GM19468 (cell line): ENCODE data around the gene GSK3A.
A peak's percentile ranks its signal among the peaks of the same experiment; 100 is the strongest.

Experiments
- ATAC-seq: cut with Tn5 transposase; IDR thresholded peaks from one replicate; pipeline ENCODE4 v1.9.1; 2021; ENCODE audit warnings: mild to moderate bottlenecking, moderate library complexity, moderate number of reproducible peaks; ENCODE audit not compliant: unreplicated experiment; ENCODE audit errors: extremely low read depth

The GSK3A gene

DNA sequence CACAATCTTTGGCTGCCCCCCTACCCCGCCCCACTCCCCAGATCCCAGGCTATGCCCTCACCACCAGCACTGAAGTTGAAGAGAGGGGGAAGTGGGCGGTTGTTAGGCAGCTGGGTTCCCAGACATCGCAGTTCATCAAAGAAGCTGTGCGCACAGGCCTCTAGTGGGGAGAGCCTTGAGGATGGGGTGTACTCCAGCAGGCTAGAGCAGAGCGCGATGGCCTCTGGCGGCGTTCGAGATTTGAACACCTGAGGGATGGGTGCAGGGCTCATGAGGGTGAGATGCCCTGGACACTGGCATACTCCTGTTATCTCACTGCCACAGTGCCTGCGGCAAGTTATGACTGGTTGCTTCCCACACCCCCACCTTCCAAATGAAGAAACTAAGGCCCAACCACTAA is 10.0 kb downstream of the GSK3A start:
- ATAC-seq = no peak

- ATAC-seq = no peak
These were observed 11.8 kb downstream of the GSK3A start for GRCh38 chr19:42230571-42230970.

DNA sequence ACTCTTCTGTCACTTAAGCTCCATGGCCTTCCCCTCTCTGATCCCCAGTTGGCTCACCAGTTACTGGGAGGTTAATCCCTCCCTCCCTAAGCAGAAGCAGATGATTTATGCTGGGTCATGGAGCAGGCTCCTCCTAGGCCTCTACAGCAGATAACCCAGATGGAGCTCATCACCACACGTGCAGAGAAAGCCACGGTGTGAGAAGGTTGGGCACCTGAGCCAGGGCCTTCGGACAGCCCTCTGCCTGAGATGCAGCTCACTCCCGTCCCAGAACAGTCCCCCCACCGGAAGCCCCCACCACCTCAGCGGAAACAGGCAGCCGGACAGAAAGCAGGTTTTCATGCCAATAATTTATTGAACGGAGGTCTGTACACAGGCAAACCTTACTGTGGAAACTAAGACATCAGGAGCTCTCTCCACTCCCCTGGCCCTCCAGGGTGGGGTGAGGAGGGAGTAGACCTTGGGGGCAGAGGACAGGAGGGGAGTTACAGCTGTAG is 12.5 kb downstream of the GSK3A start:
- no peak for ATAC-seq

DNA sequence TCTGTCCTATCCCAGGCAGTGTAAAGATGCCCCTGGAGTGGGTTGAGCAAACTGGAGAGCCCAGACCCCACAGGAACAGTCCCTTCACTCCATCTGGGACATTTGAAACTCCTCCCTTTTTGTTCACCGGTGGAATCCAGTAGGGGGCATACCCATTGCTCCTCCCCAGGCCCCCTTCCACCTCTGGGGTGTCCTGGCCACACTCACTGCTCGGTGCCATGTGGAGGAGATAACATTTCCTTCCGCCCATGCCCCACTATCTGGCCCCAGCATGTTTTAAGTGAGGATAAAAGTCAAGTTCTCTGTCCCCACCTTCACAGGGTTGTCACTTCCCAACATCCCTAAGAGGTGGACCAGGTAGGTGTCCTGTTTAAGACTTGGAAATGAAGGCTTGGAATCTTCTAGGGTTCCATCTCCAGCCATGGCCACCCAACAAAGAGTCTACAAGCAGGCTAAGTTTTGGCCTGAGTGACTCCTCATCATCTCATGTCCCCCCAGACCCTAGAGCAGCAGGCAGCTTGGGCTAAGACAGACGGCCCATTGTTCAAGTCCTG is 13.0 kb downstream of the GSK3A start:
- ATAC-seq = no peak

GRCh38 chr19:42228641-42229040 is 13.8 kb downstream of the GSK3A start:
- ATAC-seq = no peak

- ATAC-seq = no peak
These were observed 15.5 kb downstream of the GSK3A start for GRCh38 chr19:42226886-42227285.

- no peak for ATAC-seq
These were observed 16.6 kb downstream of the GSK3A start for GRCh38 chr19:42225718-42226292.

- no peak for ATAC-seq
These were observed 17.3 kb downstream of the GSK3A start for GRCh38 chr19:42224940-42225717.

GRCh38 chr19:42220751-42221097 is 21.7 kb downstream of the GSK3A start:
- no peak for ATAC-seq

DNA sequence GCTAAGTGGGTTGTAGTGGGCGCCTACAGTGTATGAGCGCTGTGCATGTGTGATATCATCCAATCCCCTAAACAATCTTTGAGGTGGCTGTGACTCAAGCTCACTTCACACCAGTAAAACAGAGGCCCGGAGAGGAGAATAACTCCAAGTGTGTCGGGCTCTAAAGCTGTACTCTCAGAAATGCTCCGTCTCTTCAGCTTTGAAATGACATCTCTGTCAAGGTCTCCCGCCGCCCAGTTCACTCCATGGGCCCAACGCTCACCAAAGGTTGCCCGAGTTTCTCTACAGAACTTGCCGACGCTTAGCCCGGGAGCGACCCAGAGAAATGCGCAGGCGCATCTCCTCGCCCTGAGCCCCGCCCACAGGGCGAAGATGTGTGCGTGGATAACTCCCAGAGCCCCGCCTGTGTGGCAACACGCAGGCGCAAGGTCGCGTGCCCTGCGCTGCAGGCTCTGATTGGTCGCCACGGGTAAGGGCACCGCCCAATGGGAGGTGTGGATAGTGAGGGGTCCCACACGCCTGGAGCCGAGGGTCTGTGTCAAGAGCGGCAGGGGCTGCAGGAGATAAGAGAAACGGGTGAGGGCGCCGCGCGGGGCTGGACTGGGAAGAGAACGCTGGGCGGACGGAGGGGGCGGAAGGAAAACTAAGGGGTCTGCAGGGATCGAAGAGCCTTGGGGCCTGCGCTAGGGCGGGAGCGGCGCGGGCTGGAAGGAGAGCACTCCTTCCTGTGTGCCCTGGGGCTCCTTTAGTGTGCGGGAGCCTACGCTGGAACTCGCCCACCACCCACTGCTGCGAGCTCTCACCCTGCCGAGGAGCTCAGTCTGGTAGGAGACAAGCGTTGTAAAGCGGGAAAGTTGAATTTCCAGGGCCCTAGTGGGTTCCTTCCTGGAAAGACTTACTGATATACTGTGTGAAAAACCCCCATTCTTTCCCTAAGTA is 22.3 kb downstream of the GSK3A start, which contains the start of gene ZNF526:
Gene ZNF526, plus strand, starts transcription at position 501 of the 939 bp plus-strand sequence. CDS start 4,092 bp downstream, outside the sequence.
- ATAC-seq = peak; percentile 88

DNA sequence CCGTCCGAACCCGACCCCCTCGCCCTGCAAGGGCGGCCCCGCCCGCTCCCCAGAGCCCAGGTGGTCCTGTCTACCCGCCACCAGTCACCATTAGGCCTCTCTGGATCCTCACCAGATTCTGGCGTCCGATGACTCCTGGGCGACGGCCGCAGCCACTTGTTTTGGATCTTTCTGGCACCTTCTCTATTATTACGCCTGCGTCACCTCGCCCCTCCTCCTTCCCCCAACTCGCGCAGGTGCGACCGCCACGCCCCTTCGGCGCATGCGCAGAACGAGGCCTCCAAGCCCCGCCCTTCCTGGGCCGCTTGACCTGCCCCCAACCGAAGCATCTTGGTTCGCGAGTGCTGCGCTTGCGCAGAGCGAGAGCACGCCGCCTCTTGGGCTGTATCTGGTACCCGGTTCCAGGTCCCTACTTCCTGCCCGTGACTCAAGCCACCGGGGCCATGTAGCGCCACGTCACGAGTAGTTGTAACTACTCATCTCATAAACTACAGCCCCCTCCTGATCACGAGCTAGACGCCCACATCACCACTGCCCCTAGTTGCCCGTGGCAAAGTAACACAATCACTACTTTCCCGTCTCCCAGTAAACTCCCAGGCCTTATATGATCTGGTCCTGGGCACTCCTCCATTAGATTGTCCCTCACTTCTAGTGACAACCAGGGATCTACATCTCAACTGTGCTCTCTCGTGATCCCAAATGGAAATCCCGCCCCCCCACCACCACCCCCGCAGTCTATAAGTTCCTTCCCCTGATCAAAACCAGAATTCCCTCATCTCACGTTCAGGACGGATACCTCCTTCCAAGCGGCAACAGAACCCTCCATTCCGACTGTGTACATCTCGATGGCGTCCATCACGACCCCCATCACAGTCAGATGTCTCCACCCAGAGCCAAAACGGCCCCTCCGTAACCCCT is 24.6 kb downstream of the GSK3A start, which contains the start of gene DEDD2:
Gene DEDD2, minus strand, starts transcription at position 158 of the 918 bp plus-strand sequence. CDS start 670 bp downstream, outside the sequence.
- ATAC-seq = peak; percentile 52

DNA sequence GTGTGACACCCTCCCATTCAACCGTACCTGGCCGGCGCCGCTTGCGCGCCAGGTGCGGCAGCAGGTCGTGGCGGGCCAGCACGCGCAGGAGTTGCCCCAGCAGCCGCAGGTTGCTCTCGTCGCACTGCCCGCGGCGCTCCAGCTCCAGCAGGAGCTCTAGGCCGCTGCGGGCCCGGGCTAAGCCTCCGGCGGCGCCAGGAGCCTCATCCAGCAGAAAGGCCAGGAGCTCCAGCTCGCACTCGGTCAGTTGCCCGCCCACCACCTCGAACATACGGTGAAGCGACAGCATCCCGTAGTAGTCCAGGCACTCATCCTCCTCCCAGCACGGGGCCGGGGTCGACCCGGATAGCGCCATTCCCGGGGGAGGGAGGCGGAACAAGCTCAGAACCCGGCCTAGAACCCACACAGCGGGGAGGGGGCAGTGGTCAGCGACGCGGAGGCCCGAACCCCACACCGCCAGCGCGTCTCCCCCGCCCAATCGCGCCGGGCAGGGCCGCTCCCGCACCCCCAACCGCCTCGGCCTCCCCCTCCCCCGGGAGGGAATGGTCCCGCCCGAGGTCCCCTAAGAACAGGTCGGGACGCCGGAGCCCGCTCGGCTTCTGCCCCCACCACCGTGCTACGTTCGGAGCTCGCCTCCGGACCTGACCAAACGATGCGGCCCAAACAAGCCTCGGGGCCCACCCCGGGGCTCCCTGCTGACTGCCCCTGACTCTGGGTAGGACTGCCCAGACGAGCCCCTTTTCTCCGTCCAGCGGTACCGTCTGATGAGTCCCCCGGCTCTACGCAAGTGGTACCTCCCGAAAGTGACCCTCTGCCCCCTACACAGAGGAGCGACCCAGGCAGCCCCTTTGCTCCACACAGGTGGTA is 25.5 kb downstream of the GSK3A start:
- no peak for ATAC-seq

DNA sequence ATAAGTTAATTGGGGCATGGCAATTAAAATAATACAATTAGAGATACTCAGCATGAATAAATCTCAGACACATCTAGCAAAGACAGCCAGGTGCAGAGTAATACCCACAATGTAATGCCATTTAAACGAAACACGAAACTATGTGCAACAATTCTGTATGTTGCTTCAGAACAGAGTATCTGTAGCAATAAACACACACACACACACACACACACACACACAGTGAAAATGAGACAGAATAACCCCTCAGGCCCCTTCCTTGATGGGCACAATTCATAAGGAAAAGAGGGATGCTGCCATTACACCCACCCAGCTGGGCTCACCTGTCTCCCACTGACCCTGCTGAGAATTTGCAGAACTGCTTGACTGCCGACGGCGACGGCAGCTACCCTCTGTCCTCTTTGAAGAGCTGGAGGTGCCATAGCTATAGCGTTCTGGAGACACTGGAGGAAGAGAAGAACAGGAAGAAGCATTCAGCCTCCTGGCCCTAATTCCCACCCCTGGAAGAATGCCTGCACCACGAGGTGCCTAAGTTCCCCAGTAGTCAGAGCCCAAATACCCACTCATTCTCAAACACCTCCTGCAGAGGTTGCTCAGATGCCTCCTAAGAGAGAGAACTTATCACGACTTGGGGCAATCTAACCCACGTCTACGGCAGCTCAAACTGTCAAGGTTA is 27.5 kb downstream of the GSK3A start:
- ATAC-seq = no peak

DNA sequence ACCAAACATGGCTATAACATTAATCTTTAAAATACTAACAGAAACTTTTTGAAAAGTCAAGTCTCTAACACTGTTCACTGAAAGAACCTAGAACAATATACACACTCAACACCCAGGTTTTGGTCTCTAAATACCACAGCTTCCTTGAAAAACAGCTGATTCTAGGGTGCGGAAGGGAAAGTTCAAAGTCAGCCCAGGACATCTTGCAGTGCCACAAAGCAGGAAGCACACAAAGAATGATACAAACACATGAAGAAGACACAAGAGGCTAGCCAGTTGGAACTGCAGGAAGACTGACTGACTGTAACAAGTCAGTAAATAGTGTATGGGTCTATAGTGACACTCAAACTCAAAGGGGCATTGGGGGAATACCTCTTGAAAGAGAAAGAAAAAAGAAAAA is 29.5 kb downstream of the GSK3A start:
- ATAC-seq = no peak

DNA sequence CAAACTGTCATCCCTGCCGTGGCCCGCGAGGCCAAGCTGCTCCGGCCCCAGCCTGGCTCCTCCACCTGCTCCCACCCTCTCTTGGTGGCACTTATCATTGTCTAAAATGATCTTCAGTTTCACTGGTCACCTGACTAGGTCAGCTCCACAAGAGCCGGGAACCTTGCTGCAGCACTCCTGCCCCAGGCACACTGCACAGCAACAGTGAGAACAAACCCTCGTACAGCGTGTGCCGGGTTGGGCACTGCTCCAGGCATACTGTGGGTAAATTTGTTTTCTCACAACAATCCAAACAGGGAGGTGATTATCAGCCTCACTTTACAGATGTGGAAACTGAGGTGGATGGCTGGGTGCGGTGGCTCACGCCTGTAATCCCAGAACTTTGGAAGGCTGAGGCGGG is 33.8 kb downstream of the GSK3A start:
- no peak for ATAC-seq

DNA sequence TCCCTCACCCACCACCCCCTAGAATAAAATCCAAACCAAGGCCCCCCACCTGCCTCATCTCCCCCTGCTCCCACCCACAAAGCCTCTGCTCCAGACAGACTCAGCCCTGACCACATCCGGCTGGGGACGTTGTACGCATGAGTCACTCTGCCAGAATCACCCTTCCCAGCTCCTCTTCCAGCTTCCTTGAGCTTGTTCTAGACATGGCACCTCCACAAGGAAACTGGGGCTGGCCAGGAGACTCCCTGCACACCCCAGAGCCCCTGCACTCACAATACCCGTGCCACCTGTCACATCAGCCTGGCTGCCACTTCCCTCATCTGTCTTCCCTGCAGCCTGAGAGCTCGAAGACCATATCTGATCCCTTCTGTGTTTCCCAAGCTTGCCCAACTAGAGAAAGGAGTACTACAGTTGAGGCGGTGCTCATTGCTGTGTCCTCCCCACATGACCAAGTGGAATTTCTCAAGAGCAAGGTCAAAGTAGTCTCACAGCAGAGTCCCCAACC is 34.6 kb downstream of the GSK3A start:
- ATAC-seq = no peak

DNA sequence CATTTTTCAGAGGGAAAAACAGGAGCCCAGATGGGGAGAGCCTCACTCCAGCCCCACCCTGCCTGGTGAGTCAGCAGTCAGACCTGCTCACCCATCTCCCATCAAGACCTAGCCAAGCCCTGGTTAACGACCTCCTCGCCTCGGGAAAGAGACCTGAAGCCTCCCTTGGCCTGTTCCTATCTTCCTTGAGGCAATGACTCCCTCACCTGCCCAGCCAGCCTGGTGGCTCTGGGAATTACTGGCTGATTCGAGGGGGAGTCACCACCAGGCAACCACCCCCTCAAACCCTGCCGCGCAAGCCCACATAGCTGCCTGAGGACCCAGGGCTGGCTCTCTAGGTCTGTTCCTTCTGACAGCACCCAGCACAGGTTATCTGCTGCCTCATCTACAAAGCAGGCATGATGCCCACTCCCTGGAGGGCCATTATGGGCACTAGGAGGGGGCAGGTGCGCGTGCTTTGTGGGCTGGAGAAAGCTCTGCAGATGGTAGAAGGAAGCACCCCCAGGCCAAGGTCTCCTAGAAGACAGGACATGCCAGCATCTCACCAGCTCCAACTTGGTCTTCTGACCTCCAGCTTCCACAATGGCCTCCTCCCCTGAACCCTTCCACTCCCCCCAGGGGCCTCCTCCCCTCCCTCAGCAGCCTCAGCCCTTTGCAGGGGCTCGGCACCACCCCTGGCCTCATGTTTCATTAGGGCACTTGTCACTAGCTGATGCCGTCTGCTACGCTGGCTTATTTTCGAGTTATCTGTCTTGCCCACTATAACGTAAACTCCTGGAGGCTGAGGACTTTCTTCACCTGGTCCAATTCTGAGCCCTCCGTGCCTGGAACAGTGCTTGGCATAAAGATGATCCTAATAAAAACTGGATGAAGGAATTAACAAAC is 35.3 kb downstream of the GSK3A start:
- no peak for ATAC-seq
